Body of pancreas (tissue), 4 donors: ENCODE results near the gene LITAFD. TPM values are rescaled to one million over a fixed set of nuclear protein-coding genes. Genes with fewer than 3 reads are reported as not detected.
"Not testable (repeated sequence)": the region's sequence is repeated elsewhere in the genome, so short reads cannot be mapped to it uniquely, and the experiment has no call there.

Experiments
- ATAC-seq: fragments of 150-250 bp; one replicate; pipeline ENCODE4 v1.9.1; 2016
- DNase-seq, 4 donors: peaks; one replicate each; pipeline ENCODE4 v3.0.0-alpha.2; 2019
- H3K27ac ChIP-seq, 4 donors: fragments of 200-600 bp; sonication (generic); 1 replicate in 3 of 4; 2 replicates in 1 of 4; pipeline versions ENCODE4 v1.5.1 to v1.6.1; 2016 to 2019; ENCODE audit warnings: mild to moderate bottlenecking in 1 of 4, mixed read lengths in 1 of 4, moderate library complexity in 1 of 4
- H3K27me3 ChIP-seq, 2 donors: fragments of 200-600 bp; sonication (generic); one replicate each; pipeline ENCODE4 v1.6.0; 2016; ENCODE audit warnings: mild to moderate bottlenecking in 1 of 2
- H3K36me3 ChIP-seq, 2 donors: fragments of 200-600 bp; sonication (generic); replicated peaks in 1 of 2; 2 replicates each; pipeline ENCODE4 v1.5.1; 2016; ENCODE audit warnings: low read depth in 2 of 2; ENCODE audit not compliant: insufficient read depth in 1 of 2
- H3K4me1 ChIP-seq: fragments of 200-600 bp; sonication (generic); one replicate; pipeline ENCODE4 v1.6.0; 2016
- H3K4me3 ChIP-seq, 2 donors: fragments of 200-600 bp; sonication (generic); 1 replicate in 1 of 2; 2 replicates in 1 of 2; pipeline ENCODE4 v1.5.1; 2016 to 2019
- H3K9me3 ChIP-seq, 3 donors: fragments of 200-600 bp; sonication (generic); 1 replicate in 2 of 3; 2 replicates in 1 of 3; pipeline ENCODE4 v1.5.1; 2016
- CTCF ChIP-seq, 7 experiments: fragments of 450-650 bp in 4 of 7; fragments of 200-600 bp in 3 of 7; sonication (generic) in 3 of 7; IDR thresholded peaks; one replicate each; pipeline ENCODE4 v1.5.1; 2016 to 2019; ENCODE audit warnings: antibody characterized with exemption in 7 of 7
- POLR2A ChIP-seq, 3 donors: fragments of 450-650 bp; IDR thresholded peaks; one replicate each; pipeline ENCODE4 v1.6.1; 2016; ENCODE audit warnings: antibody characterized with exemption in 3 of 3, mild to moderate bottlenecking in 2 of 3
- WGBS, 2 donors: methylation state at CpG; one replicate each; pipeline ENCODE4 v1.1.5; 2017; 5-methylcytosine and 5-hydroxymethylcytosine counted together
- intact Hi-C: fragments of 100-400 bp; cut with DNase I; formaldehyde crosslinking; loops from one replicate; pipeline ENCODE4 v1.15.1; 2023
- total RNA-seq, 2 donors: library from RNA; depleted of rRNA; stranded (reverse); fragments of >200 nt; gene quantifications; one replicate each; pipeline ENCODE4 v1.1.0, GENCODE V29; 2016

The LITAFD gene
- total RNA-seq, 2 donors from 2014 or later = not detected

DNA sequence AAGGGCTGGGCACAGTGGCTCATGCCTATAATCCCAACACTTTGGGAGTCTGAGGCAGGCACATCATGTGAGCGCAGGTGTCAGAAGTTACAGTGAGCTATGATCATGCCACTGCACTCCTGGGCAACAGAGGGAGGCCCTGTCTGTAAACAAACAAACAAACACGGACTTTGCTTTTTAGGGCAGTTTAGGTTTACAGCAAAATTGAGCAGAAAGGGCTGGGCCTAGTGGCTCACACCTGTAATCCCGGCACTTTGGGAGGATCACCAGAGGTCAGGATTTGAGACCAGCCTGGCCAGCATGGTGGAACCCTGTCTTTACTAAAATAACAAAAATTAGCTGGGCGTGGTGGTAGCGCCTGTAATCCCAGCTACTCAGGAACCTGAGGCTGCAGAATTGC is 10.1 kb upstream of the LITAFD start:
- WGBS, 2 donors = 90 to 93% methylated on average over 5 of the region's 5 CpGs
- H3K4me1 ChIP-seq = peaks cover 24% of the 10 kb centered on the region
- ATAC-seq (no peak), DNase-seq (no peak)
- intact Hi-C loops = no loop called here
- H3K36me3 ChIP-seq = no peaks in the 10 kb centered on the region
- H3K4me3 ChIP-seq = no peak overlapping the region
- H3K9me3 ChIP-seq = no peaks in the 10 kb centered on the region
- H3K27me3 ChIP-seq = no peaks in the 10 kb centered on the region
- H3K27ac ChIP-seq = no peak overlapping the region
- TF ChIP-seq CTCF (IDR thresholded peaks at IDR 0.05) = no peak
- TF ChIP-seq POLR2A (IDR thresholded peaks at IDR 0.05) = no peak

GRCh38 chr16:8872967-8873865 is 8.9 kb upstream of the LITAFD start:
- no peak overlapping the region for H3K4me3 ChIP-seq
- no peak for TF ChIP-seq POLR2A (IDR thresholded peaks at IDR 0.05)
- peak in 3 of 7 experiments; percentile 13 to 28 (median 19) for TF ChIP-seq CTCF (IDR thresholded peaks at IDR 0.05)
- DNase-seq = no peak
- H3K9me3 ChIP-seq = no peaks in the 10 kb centered on the region
- no peaks in the 10 kb centered on the region for H3K36me3 ChIP-seq
- H3K27me3 ChIP-seq = no peaks in the 10 kb centered on the region
- 87 to 88% methylated on average over 22 of the region's 22 CpGs for WGBS, 2 donors
- no peak overlapping the region for H3K27ac ChIP-seq
- intact Hi-C loops = no loop called here
- peaks cover 20% of the 10 kb centered on the region for H3K4me1 ChIP-seq
- ATAC-seq = no peak

DNA sequence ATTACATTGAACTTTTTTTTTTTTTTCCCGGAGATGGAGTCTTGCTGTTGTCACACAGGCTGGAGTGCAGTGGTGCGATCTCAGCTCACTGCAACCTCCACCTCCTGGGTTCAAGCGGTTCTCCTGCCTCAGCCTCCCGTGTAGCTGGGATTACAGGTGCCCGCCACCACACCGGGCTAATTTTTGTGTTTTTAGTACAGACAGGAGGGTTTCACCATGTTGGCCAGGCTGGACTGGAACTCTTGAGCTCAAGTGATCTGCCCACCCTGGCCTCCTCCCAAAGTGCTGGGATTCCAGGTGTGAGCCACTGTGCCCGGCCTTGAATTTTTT is 8.3 kb upstream of the LITAFD start:
- H3K27me3 ChIP-seq, DNase-seq, H3K27ac ChIP-seq, intact Hi-C loops, H3K36me3 ChIP-seq, H3K9me3 ChIP-seq, H3K4me3 ChIP-seq, ATAC-seq: not testable (repeated sequence)
- H3K4me1 ChIP-seq = peaks cover 26% of the 10 kb centered on the region
- 91 to 94% methylated on average over 7 of the region's 7 CpGs for WGBS, 2 donors

DNA sequence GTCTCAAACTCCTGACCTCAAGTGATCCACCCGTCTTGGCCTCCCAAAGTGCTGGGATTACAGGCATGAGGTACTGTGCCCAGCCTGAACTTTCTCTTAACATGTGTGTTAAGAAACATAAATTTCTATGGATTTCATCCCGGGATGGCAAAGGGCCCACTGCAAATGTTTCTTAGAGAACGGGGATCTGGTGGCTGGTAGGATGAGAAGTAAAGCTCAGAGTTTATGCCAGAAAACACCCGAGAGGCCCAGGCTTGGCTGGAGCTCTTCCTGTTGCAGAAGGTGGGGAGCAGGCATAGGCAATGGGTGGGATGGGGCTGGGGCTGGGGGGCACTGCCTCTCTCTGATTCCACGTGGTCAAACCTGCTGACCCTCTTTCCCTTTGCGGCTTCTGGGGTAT is 7.8 kb upstream of the LITAFD start:
- DNase-seq = no peak
- Histone ChIP-seq H3K36me3 (no peaks in the 10 kb centered on the region), H3K4me1 (peaks cover 25% of the 10 kb centered on the region), H3K9me3 (no peaks in the 10 kb centered on the region), H3K27ac (no peak overlapping the region), H3K27me3 (no peaks in the 10 kb centered on the region), H3K4me3 (no peak overlapping the region)
- intact Hi-C loops = no loop called here
- ATAC-seq = no peak
- TF ChIP-seq CTCF (IDR thresholded peaks at IDR 0.05) (no peak), POLR2A (IDR thresholded peaks at IDR 0.05) (no peak)
- WGBS, 2 donors = 71 to 78% methylated on average over 6 of the region's 6 CpGs

GRCh38 chr16:8875317-8875716 is 6.8 kb upstream of the LITAFD start:
- not testable (repeated sequence) for H3K27me3 ChIP-seq, H3K9me3 ChIP-seq, H3K27ac ChIP-seq, H3K4me3 ChIP-seq, ATAC-seq, H3K36me3 ChIP-seq, DNase-seq
- 73 to 91% methylated on average over 7 of the region's 7 CpGs for WGBS, 2 donors
- H3K4me1 ChIP-seq = peaks cover 24% of the 10 kb centered on the region
- intact Hi-C loops = loop anchor here (5.0 kb wide), 1 partner anchor 208 kb away; no protein-coding TSS in a partner anchor
